Activated CD8-positive, alpha-beta T cell treated with anti-CD3 and anti-CD28 coated beads for 36 hours (primary cell): ENCODE measurements around the gene MAGI2. TPM values are rescaled to one million over a fixed set of nuclear protein-coding genes. Genes with fewer than 3 reads are reported as not detected.

Experiments used
- ATAC-seq: fragments of 200-7000 bp; cut with Tn5 transposase; one replicate; pipeline ENCODE4 v1.10.0; 2021; ENCODE audit warnings: mild to moderate bottlenecking, moderate library complexity
- CTCF ChIA-PET: fragments of 350-600 bp; sonication (Branson Sonifier 250); formaldehyde crosslinking; loops from one replicate; lab custom pipeline; 2021; ENCODE audit warnings: antibody characterized with exemption; lab: Charles Lee
- POLR2A ChIA-PET: fragments of 350-600 bp; sonication (Branson Sonifier 250); formaldehyde crosslinking; loops from one replicate; lab custom pipeline; 2021; ENCODE audit warnings: antibody characterized with exemption; lab: Charles Lee
- DNase-seq: peaks from one replicate; pipeline ENCODE4 v3.0.0-alpha.2; 2020
- H3K27ac Mint-ChIP-seq: one replicate; pipeline ENCODE4 v1.8.0; 2021; ENCODE audit warnings: mild to moderate bottlenecking, mixed read lengths
- H3K27me3 Mint-ChIP-seq: one replicate; pipeline ENCODE4 v1.8.0; 2021; ENCODE audit warnings: mixed read lengths
- H3K36me3 Mint-ChIP-seq: one replicate; pipeline ENCODE4 v1.8.0; 2021; ENCODE audit warnings: low read depth, mixed read lengths
- H3K4me1 Mint-ChIP-seq: one replicate; pipeline ENCODE4 v1.8.0; 2021; ENCODE audit warnings: low read depth, mixed read lengths
- H3K4me3 Mint-ChIP-seq: one replicate; pipeline ENCODE4 v1.8.0; 2021; ENCODE audit warnings: mild to moderate bottlenecking, moderate library complexity, mixed read lengths
- H3K9me3 Mint-ChIP-seq: one replicate; pipeline ENCODE4 v1.8.0; 2021; ENCODE audit warnings: mixed read lengths
- intact Hi-C: fragments of 100-400 bp; cut with micrococcal nuclease; formaldehyde crosslinking; loops from one replicate; pipeline ENCODE4 v1.10.0; 2022
- total RNA-seq, 2 experiments: library from RNA; stranded (reverse); gene quantifications; one replicate each; pipeline ENCODE4 v1.2.3, GENCODE V29; 2021
- TF ChIP-seq, protein P1 (sequence below): fragments of 200-600 bp; IDR thresholded peaks from one replicate; pipeline ENCODE4 v1.8.0; 2022; ENCODE audit warnings: antibody characterized with exemption, mild to moderate bottlenecking

Gene MAGI2
- total RNA-seq, 2 experiments from 2014 or later: 0.04 to 0.09 TPM

DNA sequence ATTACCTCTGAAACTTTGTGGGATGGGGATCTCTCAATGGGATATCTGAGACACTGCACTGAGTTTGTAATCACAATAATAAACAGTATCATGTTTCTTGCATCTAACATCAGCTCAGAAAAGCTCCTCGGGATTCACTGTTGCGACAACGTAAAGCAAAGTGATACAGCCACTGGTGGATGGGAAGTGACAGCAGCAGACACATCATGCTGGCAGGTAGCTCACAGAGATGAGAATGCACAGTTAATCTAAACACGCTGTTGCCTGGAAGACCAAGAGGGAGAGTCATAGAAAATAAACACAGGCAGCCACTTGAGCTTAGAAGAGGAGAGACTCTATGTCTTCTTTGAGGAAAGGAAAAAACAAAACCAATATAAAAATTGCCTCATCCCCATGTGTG, 513.8 kb downstream of the MAGI2 start:
- CTCF ChIA-PET: no interaction called here
- no peaks in the 10 kb centered on the region for H3K27me3 Mint-ChIP-seq
- POLR2A ChIA-PET: no interaction called here
- ATAC-seq (no peak), DNase-seq (no peak)
- TF ChIP-seq, protein P1, sequence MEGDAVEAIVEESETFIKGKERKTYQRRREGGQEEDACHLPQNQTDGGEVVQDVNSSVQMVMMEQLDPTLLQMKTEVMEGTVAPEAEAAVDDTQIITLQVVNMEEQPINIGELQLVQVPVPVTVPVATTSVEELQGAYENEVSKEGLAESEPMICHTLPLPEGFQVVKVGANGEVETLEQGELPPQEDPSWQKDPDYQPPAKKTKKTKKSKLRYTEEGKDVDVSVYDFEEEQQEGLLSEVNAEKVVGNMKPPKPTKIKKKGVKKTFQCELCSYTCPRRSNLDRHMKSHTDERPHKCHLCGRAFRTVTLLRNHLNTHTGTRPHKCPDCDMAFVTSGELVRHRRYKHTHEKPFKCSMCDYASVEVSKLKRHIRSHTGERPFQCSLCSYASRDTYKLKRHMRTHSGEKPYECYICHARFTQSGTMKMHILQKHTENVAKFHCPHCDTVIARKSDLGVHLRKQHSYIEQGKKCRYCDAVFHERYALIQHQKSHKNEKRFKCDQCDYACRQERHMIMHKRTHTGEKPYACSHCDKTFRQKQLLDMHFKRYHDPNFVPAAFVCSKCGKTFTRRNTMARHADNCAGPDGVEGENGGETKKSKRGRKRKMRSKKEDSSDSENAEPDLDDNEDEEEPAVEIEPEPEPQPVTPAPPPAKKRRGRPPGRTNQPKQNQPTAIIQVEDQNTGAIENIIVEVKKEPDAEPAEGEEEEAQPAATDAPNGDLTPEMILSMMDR: no peak
- no peaks in the 10 kb centered on the region for H3K36me3 Mint-ChIP-seq
- no peak overlapping the region for H3K27ac Mint-ChIP-seq
- H3K4me3 Mint-ChIP-seq: no peak overlapping the region
- peaks cover 2% of the 10 kb centered on the region for H3K9me3 Mint-ChIP-seq
- no peaks in the 10 kb centered on the region for H3K4me1 Mint-ChIP-seq
- intact Hi-C loops: no loop called here

DNA sequence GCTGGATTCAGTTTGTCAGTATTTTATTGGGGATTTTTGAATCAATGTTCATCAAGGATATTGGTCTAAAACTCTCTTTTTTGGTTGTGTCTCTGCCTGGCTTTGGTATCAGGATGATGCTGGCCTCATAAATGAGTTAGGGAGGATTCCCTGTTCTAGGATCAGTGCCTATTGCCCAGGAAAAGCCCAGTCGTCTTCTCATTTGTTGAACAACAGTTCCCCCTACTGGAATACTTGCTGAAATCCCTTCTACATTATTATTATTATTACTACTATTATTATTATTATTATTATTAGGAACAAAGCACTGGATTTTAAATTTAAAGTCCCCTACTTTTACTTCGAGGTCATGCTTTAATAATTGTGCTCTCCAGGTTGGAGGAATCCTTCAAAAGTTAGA, 528.9 kb downstream of the MAGI2 start:
- Mint-ChIP-seq H3K4me3 (no peak overlapping the region), H3K9me3 (peaks cover 5% of the 10 kb centered on the region)
- TF ChIP-seq, protein P1: no peak

DNA sequence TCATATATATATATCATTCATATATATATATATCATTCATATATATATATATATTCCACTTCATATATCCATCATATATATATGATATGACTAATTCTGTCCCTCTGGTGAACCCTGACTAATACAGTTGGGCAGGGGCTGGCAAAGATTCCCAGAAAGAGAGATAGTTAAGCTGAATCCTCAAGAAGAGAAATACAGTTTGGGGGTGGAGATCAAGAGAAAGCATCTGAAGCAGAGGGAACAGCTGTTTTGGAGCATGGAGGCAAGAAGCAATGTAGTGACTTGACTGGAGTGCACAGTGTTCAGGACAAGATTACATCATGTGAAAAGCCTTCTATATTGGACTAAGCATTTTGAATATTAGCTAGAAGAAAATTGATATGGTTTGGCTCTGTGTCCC, 540.7 kb downstream of the MAGI2 start:
- TF ChIP-seq, protein P1: no peak
- ATAC-seq (no peak), DNase-seq (no peak)
- H3K27me3 Mint-ChIP-seq: no peaks in the 10 kb centered on the region
- no peak overlapping the region for H3K27ac Mint-ChIP-seq
- H3K4me3 Mint-ChIP-seq: no peak overlapping the region
- ChIA-PET CTCF (no interaction called here), POLR2A (no interaction called here)
- no peaks in the 10 kb centered on the region for H3K4me1 Mint-ChIP-seq
- H3K36me3 Mint-ChIP-seq: no peaks in the 10 kb centered on the region
- intact Hi-C loops: no loop called here
- H3K9me3 Mint-ChIP-seq: no peaks in the 10 kb centered on the region

More for the DNA sequence above, 528.9 kb downstream of the MAGI2 start:
- intact Hi-C loops: no loop called here
- ChIA-PET CTCF (no interaction called here), POLR2A (no interaction called here)
- DNase-seq (no peak), ATAC-seq (no peak)
- no peaks in the 10 kb centered on the region for H3K4me1 Mint-ChIP-seq
- no peaks in the 10 kb centered on the region for H3K27me3 Mint-ChIP-seq
- no peaks in the 10 kb centered on the region for H3K36me3 Mint-ChIP-seq
- H3K27ac Mint-ChIP-seq: no peak overlapping the region

DNA sequence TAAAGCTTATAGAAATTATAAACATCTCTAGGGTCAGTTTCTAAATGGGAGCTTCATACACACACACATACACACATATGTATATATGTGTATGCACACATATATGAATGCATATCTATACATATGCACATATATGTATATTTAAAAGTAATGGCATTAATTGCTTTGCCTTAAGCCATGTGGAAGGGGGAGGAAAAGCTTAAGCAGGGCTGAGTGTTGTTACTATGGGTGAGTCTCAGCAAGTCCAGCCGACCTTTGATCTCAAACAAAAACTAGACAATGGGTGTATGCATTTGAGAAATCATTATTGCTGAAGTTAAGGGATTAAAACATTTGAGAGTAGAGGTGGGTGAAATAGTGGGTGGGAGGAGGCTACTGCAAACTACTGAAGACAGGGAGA, 546.7 kb downstream of the MAGI2 start:
- POLR2A ChIA-PET: no interaction called here
- intact Hi-C loops: no loop called here
- CTCF ChIA-PET: no interaction called here
- TF ChIP-seq, protein P1: no peak
- Mint-ChIP-seq H3K36me3 (no peaks in the 10 kb centered on the region), H3K27me3 (no peaks in the 10 kb centered on the region), H3K4me1 (no peaks in the 10 kb centered on the region), H3K27ac (no peak overlapping the region), H3K4me3 (no peak overlapping the region), H3K9me3 (no peaks in the 10 kb centered on the region)
- DNase-seq: no peak
- ATAC-seq: no peak

DNA sequence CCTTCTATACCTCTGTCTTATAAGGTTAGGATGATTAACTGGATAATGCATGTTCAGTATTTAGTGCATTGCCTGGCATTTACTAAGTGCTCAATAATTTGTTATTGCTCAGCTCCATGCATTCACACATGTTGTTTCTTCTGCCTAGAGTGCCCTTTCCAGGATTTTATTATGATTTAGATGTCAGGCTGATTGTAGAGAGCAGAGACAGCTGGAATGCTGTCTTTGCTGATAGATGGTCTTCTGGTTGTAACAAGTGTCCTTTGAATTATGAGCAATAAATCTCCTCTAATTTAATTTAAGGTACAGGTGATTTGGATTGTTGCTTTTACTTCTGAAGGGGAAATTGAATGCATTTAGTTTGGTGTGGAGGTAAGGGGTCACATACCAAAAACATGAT, 548.0 kb downstream of the MAGI2 start:
- ATAC-seq: no peak
- H3K9me3 Mint-ChIP-seq: no peaks in the 10 kb centered on the region
- ChIA-PET POLR2A (no interaction called here), CTCF (no interaction called here)
- H3K27me3 Mint-ChIP-seq: no peaks in the 10 kb centered on the region
- no peak overlapping the region for H3K27ac Mint-ChIP-seq
- H3K4me1 Mint-ChIP-seq: no peaks in the 10 kb centered on the region
- intact Hi-C loops: no loop called here
- no peaks in the 10 kb centered on the region for H3K36me3 Mint-ChIP-seq
- no peak for DNase-seq
- H3K4me3 Mint-ChIP-seq: no peak overlapping the region
- TF ChIP-seq, protein P1: no peak
